K562 (cell line): ENCODE measurements around the gene YIPF1. TPM values are rescaled to one million over a fixed set of nuclear protein-coding genes. Genes with fewer than 3 reads are reported as not detected.

Experiments used
- ATAC-seq: fragments of 200-7000 bp; cut with Tn5 transposase; 3 replicates; pipeline ENCODE4 v1.9.1; 2020; ENCODE audit warnings: moderate library complexity
- BruUV-seq: library from RNA; stranded (reverse); fragments of 400-500 nt; replicated peaks from 2 replicates; lab custom pipeline; 2021; lab: Mats Ljungman, UMichigan
- CTCF ChIA-PET: fragments of 300-600 bp; formaldehyde crosslinking; extraction: SDS; loops from one replicate; lab custom pipeline; 2021; ENCODE audit warnings: low intra/inter-chr PET ratio; lab: Yijun Ruan, JAX
- POLR2A ChIA-PET: fragments of 300-600, 350-650 bp; sonication (Branson Sonifier 250); formaldehyde crosslinking; extraction: SDS; loops from one replicate; lab custom pipeline; 2021; ENCODE audit warnings: antibody characterized with exemption, inconsistent platforms; lab: Yijun Ruan, JAX
- DNase-seq, 4 experiments: peaks; one replicate each; pipeline versions ENCODE4 v3.0.0 to v3.0.0-alpha.2; 2011 to 2018; ENCODE audit warnings: low spot score in 3 of 4, mixed read lengths in 3 of 4; ENCODE audit errors: extremely low read depth in 1 of 4
- FAIRE-seq: peaks from 2 replicates; lab custom pipeline; 2011; peaks lifted over from hg19 to GRCh38; lab: Jason Lieb, UNC
- H2AFZ ChIP-seq: 2 replicates; pipeline ENCODE4 v1.6.0; 2011; ENCODE audit warnings: low read depth, low read length, control low read depth, inconsistent platforms
- H3K27ac ChIP-seq: fragments of 200-600 bp; 3 replicates; pipeline ENCODE4 v1.8.0; 2011; ENCODE audit warnings: low read depth, mild to moderate bottlenecking, control low read depth, inconsistent platforms, low read length, moderate library complexity, mixed read lengths; ENCODE audit errors: extremely low read depth
- H3K27me3 ChIP-seq, 2 experiments: fragments of 300-600 bp in 1 of 2; 2 replicates in 1 of 2; 3 replicates in 1 of 2; pipeline versions ENCODE4 v1.6.0 to v1.8.0; 2011; ENCODE audit warnings: inconsistent platforms in 2 of 2, low read length in 2 of 2, mild to moderate bottlenecking in 1 of 2, mixed read lengths in 1 of 2, moderate library complexity in 1 of 2; ENCODE audit not compliant: control insufficient read depth in 2 of 2, insufficient read depth in 2 of 2
- H3K36me3 ChIP-seq: fragments of 300-600 bp; 3 replicates; pipeline ENCODE4 v1.8.0; 2011; ENCODE audit warnings: mild to moderate bottlenecking, low read length, inconsistent platforms; ENCODE audit not compliant: control insufficient read depth, insufficient read depth
- H3K4me1 ChIP-seq, 2 experiments: fragments of 200-600 bp in 1 of 2; replicated peaks in 1 of 2; 2 replicates in 1 of 2; 3 replicates in 1 of 2; pipeline versions ENCODE4 v1.5.1 to v1.8.0; 2011; ENCODE audit warnings: inconsistent platforms in 2 of 2, low read length in 2 of 2, mild to moderate bottlenecking in 1 of 2, mixed read lengths in 1 of 2, moderate library complexity in 1 of 2; ENCODE audit not compliant: control insufficient read depth in 2 of 2, insufficient read depth in 2 of 2
- H3K4me2 ChIP-seq: 2 replicates; pipeline ENCODE4 v1.6.1; 2011; ENCODE audit warnings: low read length, control low read depth, inconsistent platforms, mixed read lengths; ENCODE audit not compliant: insufficient read depth
- H3K4me3 ChIP-seq: fragments of 200-600 bp; sonication (generic), shearing (Covaris generic); 2 replicates; pipeline ENCODE4 v1.5.1; 2016; ENCODE audit warnings: control low read depth, inconsistent platforms
- H3K79me2 ChIP-seq: fragments of 200-600 bp; 3 replicates; pipeline ENCODE4 v1.8.0; 2011; ENCODE audit warnings: low read length, inconsistent platforms; ENCODE audit not compliant: control insufficient read depth, insufficient read depth
- H3K9ac ChIP-seq, 2 experiments: 2 replicates each; pipeline versions ENCODE4 v1.6.0 to v1.6.1; 2011; ENCODE audit warnings: low read depth in 2 of 2, low read length in 2 of 2, control low read depth in 1 of 2, inconsistent platforms in 1 of 2, mild to moderate bottlenecking in 1 of 2, mixed read lengths in 1 of 2; ENCODE audit not compliant: insufficient read depth in 1 of 2
- H3K9me1 ChIP-seq: one replicate; pipeline ENCODE4 v1.6.0; 2011; ENCODE audit warnings: inconsistent platforms, mild to moderate bottlenecking, low read length, moderate library complexity; ENCODE audit not compliant: control insufficient read depth, insufficient read depth
- H3K9me3 ChIP-seq: replicated peaks from 2 replicates; pipeline ENCODE4 v1.5.1; 2011; ENCODE audit warnings: low read depth, low read length, inconsistent platforms; ENCODE audit not compliant: control insufficient read depth, insufficient read depth
- H4K20me1 ChIP-seq: replicated peaks from 2 replicates; pipeline ENCODE4 v1.6.1; 2011; ENCODE audit warnings: low read length, inconsistent platforms, mixed read lengths; ENCODE audit not compliant: control insufficient read depth, insufficient read depth
- E2F8 ChIP-seq: fragments of 450-650 bp; IDR thresholded peaks from 2 replicates; pipeline ENCODE4 v1.7.1; 2018; ENCODE audit warnings: mild to moderate bottlenecking, low read depth; ENCODE audit not compliant: partially characterized antibody
- NKRF ChIP-seq: fragments of 450-650 bp; IDR thresholded peaks from 2 replicates; pipeline ENCODE4 v1.6.1; 2016; ENCODE audit warnings: borderline replicate concordance
- NR1H2 ChIP-seq: sonication (generic); formaldehyde crosslinking; IDR thresholded peaks from 2 replicates; pipeline ENCODE4 v1.4.0; 2020; ENCODE audit warnings: mild to moderate bottlenecking, missing genetic modification reagents
- PHB ChIP-seq: fragments of 250-450 bp; sonication (Bioruptor Pico); IDR thresholded peaks from 2 replicates; pipeline ENCODE4 v1.5.0; 2021
- POLR2AphosphoS5 ChIP-seq: IDR thresholded peaks from 2 replicates; pipeline ENCODE4 v1.6.1; 2011; ENCODE audit warnings: mild to moderate bottlenecking, low read depth, low read length, moderate library complexity; ENCODE audit not compliant: control insufficient read depth, insufficient read depth
- SUPT5H ChIP-seq: fragments of 450-650 bp; IDR thresholded peaks from 2 replicates; pipeline ENCODE4 v1.6.1; 2016
- TEAD4 ChIP-seq, 2 experiments: sonication (generic) in 1 of 2; formaldehyde crosslinking in 1 of 2; IDR thresholded peaks; 2 replicates each; pipeline versions ENCODE4 v1.6.1 to v1.8.0; 2012 to 2022; ENCODE audit warnings: borderline replicate concordance in 1 of 2, inconsistent platforms in 1 of 2, low read length in 1 of 2, mild to moderate bottlenecking in 1 of 2, missing genetic modification reagents in 1 of 2
- ZNF23 ChIP-seq: fragments of 250-450 bp; sonication (Bioruptor Pico); IDR thresholded peaks from 2 replicates; pipeline ENCODE4 v1.4.0; 2020; ENCODE audit warnings: mild to moderate bottlenecking
- ZNF239 ChIP-seq: fragments of 250-450 bp; sonication (Bioruptor Pico); IDR thresholded peaks from 2 replicates; pipeline ENCODE4 v1.4.0; 2020; ENCODE audit warnings: mild to moderate bottlenecking
- ZNF586 ChIP-seq: fragments of 450-650 bp; formaldehyde crosslinking; conservative IDR thresholded peaks from 2 replicates; pipeline ENCODE4 v1.4.0; 2020; ENCODE audit warnings: mild to moderate bottlenecking, moderate library complexity
- WGBS: fragments of 100-300 bp; shearing (Covaris generic); methylation state at CpG from one replicate; pipeline ENCODE4 v1.1.6; 2016; ENCODE audit warnings: low coverage, mixed read lengths; ENCODE audit not compliant: insufficient coverage; ENCODE audit errors: missing lambda C conversion rate; 5-methylcytosine and 5-hydroxymethylcytosine counted together
- in situ Hi-C: fragments of 300-500 bp; cut with MboI; formaldehyde crosslinking; loops from 4 replicates; pipeline ENCODE4 v1.15.0; 2018; ENCODE audit warnings: inconsistent platforms, mixed read lengths
- intact Hi-C: fragments of 100-400 bp; cut with micrococcal nuclease; formaldehyde crosslinking; loops from 2 replicates; pipeline ENCODE4 v1.14.2; 2022
- polyA plus RNA-seq, 8 experiments: library from polyadenylated mRNA; depleted of rRNA in 4 of 8; stranded (reverse) in 5 of 8; unstranded in 3 of 8; fragments of >200 nt; fragmentation: Nextera tagmentation in 2 of 8; fragmentation: Illumina TruSeq in 1 of 8; extraction: Ambion mirVana in 2 of 8; extraction: Trizol in 1 of 8; gene quantifications; 2 replicates each; pipeline versions ENCODE4 v1.2.1 to v1.2.3, GENCODE V29; 2011 to 2014; ENCODE audit warnings: inconsistent platforms in 1 of 8, missing spikeins in 1 of 8
- total RNA-seq, 7 experiments: library from RNA; depleted of rRNA in 6 of 7; stranded (reverse); fragments of >200 nt in 6 of 7; fragmentation: Illumina TruSeq in 2 of 7; extraction: Trizol in 2 of 7; gene quantifications; 2 replicates each; pipeline versions ENCODE4 v1.2.1 to v1.2.3, GENCODE V29; 2011 to 2021; ENCODE audit warnings: low replicate concordance in 1 of 7
- TF ChIP-seq, protein P1 (sequence below): conservative IDR thresholded peaks from 2 replicates; pipeline ENCODE4 v1.6.1; 2011; ENCODE audit warnings: low read depth, mild to moderate bottlenecking, low read length; ENCODE audit not compliant: control insufficient read depth
- TF ChIP-seq, protein P2 (sequence below): fragments of 250-450 bp; sonication (Bioruptor Pico); IDR thresholded peaks from 2 replicates; pipeline ENCODE4 v1.5.0; 2020; ENCODE audit warnings: mild to moderate bottlenecking, borderline replicate concordance

The YIPF1 gene
- total and polyA plus RNA-seq, 9 of the 15 experiments (the other 6 are each of a cell fraction or from before 2014, with no cell fraction given) = 11.5 to 37.5 (median 19.2) TPM

DNA sequence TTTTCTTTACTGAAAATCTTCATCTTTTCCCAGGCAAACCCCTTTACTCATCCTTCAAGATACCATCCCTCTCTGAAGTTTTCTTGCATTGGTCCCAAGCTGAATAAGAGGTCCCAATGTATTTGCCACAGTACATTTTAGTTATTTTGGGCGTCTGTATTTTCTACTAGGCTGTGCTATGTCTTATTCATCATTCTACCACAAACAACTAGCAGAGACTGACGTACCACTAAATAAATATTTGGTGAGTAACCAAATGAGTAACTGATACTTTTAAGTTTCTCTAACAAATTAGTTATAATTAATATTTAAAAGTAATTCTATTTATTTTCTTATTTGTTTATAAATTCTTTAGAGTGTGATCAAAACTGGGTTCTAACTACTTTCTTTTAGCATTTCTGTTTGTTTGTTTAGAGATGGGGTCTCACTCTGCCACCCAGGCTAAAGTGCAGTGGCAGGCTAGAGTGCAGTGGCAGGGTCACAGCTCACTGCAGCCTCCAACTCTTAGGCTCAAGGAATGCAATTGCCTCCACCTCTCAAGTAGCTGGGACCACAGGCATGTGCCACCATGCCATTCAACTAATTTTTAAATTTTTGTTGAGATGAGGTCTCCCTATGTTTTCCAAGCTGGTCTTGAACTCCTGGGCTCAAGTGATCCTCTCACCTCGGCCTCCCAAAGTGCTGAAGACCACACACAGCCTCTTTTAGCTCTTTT lies 84.6 kb downstream of the YIPF1 start:
- no peaks in the 10 kb centered on the region; the same call in 2 of the 3 replicates for H3K79me2 ChIP-seq
- intact Hi-C loops (no loop called here), in situ Hi-C loops (no loop called here)
- no peaks in the 10 kb centered on the region for H3K4me1 ChIP-seq
- POLR2A ChIA-PET = no interaction called here
- no peak for DNase-seq
- no peaks in the 10 kb centered on the region for H4K20me1 ChIP-seq
- no peak overlapping the region for H3K9ac ChIP-seq
- peaks cover 93% of the 10 kb centered on the region for H3K36me3 ChIP-seq
- no peak overlapping the region for H3K4me2 ChIP-seq
- no peaks in the 10 kb centered on the region for H3K9me1 ChIP-seq
- FAIRE-seq = no peak
- no peak overlapping the region for H3K4me3 ChIP-seq
- H3K27me3 ChIP-seq = no peaks in the 10 kb centered on the region
- 95% methylated on average over 3 of the region's 3 CpGs for WGBS
- TF ChIP-seq, protein P1, sequence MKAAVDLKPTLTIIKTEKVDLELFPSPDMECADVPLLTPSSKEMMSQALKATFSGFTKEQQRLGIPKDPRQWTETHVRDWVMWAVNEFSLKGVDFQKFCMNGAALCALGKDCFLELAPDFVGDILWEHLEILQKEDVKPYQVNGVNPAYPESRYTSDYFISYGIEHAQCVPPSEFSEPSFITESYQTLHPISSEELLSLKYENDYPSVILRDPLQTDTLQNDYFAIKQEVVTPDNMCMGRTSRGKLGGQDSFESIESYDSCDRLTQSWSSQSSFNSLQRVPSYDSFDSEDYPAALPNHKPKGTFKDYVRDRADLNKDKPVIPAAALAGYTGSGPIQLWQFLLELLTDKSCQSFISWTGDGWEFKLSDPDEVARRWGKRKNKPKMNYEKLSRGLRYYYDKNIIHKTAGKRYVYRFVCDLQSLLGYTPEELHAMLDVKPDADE = no peak
- TF ChIP-seq POLR2AphosphoS5 = no peak
- TF ChIP-seq, protein P2, sequence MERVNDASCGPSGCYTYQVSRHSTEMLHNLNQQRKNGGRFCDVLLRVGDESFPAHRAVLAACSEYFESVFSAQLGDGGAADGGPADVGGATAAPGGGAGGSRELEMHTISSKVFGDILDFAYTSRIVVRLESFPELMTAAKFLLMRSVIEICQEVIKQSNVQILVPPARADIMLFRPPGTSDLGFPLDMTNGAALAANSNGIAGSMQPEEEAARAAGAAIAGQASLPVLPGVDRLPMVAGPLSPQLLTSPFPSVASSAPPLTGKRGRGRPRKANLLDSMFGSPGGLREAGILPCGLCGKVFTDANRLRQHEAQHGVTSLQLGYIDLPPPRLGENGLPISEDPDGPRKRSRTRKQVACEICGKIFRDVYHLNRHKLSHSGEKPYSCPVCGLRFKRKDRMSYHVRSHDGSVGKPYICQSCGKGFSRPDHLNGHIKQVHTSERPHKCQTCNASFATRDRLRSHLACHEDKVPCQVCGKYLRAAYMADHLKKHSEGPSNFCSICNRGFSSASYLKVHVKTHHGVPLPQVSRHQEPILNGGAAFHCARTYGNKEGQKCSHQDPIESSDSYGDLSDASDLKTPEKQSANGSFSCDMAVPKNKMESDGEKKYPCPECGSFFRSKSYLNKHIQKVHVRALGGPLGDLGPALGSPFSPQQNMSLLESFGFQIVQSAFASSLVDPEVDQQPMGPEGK (CRISPR knock-in tag) = no peak
- TF ChIP-seq NKRF = no peak
- TF ChIP-seq TEAD4 (IDR thresholded peaks at IDR 0.05; ENCODE audit: low read length) = no peak
- TF ChIP-seq TEAD4 (CRISPR knock-in tag; IDR thresholded peaks at IDR 0.05; ENCODE audit: borderline replicate concordance) = no peak
- no peak for TF ChIP-seq ZNF23 (CRISPR knock-in tag)
- no peak for TF ChIP-seq PHB
- no peak for TF ChIP-seq SUPT5H
- no peak for TF ChIP-seq ZNF586 (CRISPR knock-in tag)
- TF ChIP-seq ZNF239 (CRISPR knock-in tag) = no peak
- TF ChIP-seq NR1H2 (CRISPR knock-in tag) = no peak
- no peak for TF ChIP-seq E2F8
- no TSS peak for BruUV-seq
- ATAC-seq = no peak
- no peak overlapping the region for H2AFZ ChIP-seq
- no peak overlapping the region for H3K27ac ChIP-seq
- CTCF ChIA-PET = no interaction called here
- H3K9me3 ChIP-seq = no peaks in the 10 kb centered on the region
